ENCODE results near the gene TGM2.

Gene TGM2

GRCh38 chr20:38177201-38177600, 12.1 kb upstream of the TGM2 start:
- H3K4me2 ChIP-seq (ENCODE audit: low read length) = no peak overlapping the region
- no peak overlapping the region for H3K4me3 ChIP-seq (ENCODE audit: low read length)
- H4K5ac ChIP-seq (ENCODE audit: low read length) = no peak overlapping the region
- H3K56ac ChIP-seq (ENCODE audit: low read length) = no peak overlapping the region
- no peak for DNase-seq
- H4K8ac ChIP-seq (ENCODE audit: low read depth, low read length) = no peak overlapping the region
- no peak overlapping the region for H2BK120ac ChIP-seq (ENCODE audit: low read depth, low read length)
- H3K23ac ChIP-seq (ENCODE audit: low read length) = no peak overlapping the region
- no peaks in the 10 kb centered on the region for H3K79me2 ChIP-seq (ENCODE audit: control insufficient read depth, insufficient read depth, low read length)
- no peak overlapping the region for H3K9ac ChIP-seq (ENCODE audit: low read length)
- H3K18ac ChIP-seq (ENCODE audit: low read length) = no peak overlapping the region
- H3K36me3 ChIP-seq (ENCODE audit: control insufficient read depth, insufficient read depth, low read length) = no peaks in the 10 kb centered on the region
- H3K79me1 ChIP-seq (ENCODE audit: low read length) = no peaks in the 10 kb centered on the region
- WGBS (ENCODE audit: extremely low coverage, insufficient coverage, low lambda C conversion rate) = no CpG with 5 or more reads among the region's 9 CpGs
- H3K27ac ChIP-seq (ENCODE audit: low read depth, low read length) = no peak overlapping the region
- no peak overlapping the region for H2AK5ac ChIP-seq (ENCODE audit: low read length)
- no peaks in the 10 kb centered on the region for H3K4me1 ChIP-seq (ENCODE audit: control insufficient read depth, low read depth, low read length)
- H2BK5ac ChIP-seq (ENCODE audit: low read length) = no peak overlapping the region
- no peak overlapping the region for H3K4ac ChIP-seq (ENCODE audit: low read depth, low read length)
- H2BK15ac ChIP-seq (replicated peaks; ENCODE audit: low read depth) = no peak overlapping the region
- no peaks in the 10 kb centered on the region for H3K27me3 ChIP-seq (ENCODE audit: insufficient read depth, low read length, poor library complexity)

GRCh38 chr20:38175304-38176180, 10.5 kb upstream of the TGM2 start:
- Histone ChIP-seq H3K4me2 (ENCODE audit: low read length) (no peak overlapping the region), H3K4me1 (ENCODE audit: control insufficient read depth, low read depth, low read length) (no peaks in the 10 kb centered on the region), H3K18ac (ENCODE audit: low read length) (no peak overlapping the region), H3K27ac (ENCODE audit: low read depth, low read length) (no peak overlapping the region), H2AK5ac (ENCODE audit: low read length) (no peak overlapping the region), H3K4me3 (ENCODE audit: low read length) (no peak overlapping the region), H2BK15ac (replicated peaks; ENCODE audit: low read depth) (no peak overlapping the region), H3K79me2 (ENCODE audit: control insufficient read depth, insufficient read depth, low read length) (no peaks in the 10 kb centered on the region), H3K9ac (ENCODE audit: low read length) (no peak overlapping the region), H3K27me3 (ENCODE audit: insufficient read depth, low read length, poor library complexity) (no peaks in the 10 kb centered on the region), H2BK120ac (ENCODE audit: low read depth, low read length) (no peak overlapping the region), H4K8ac (ENCODE audit: low read depth, low read length) (no peak overlapping the region), H4K5ac (ENCODE audit: low read length) (no peak overlapping the region), H3K56ac (ENCODE audit: low read length) (no peak overlapping the region), H3K36me3 (ENCODE audit: control insufficient read depth, insufficient read depth, low read length) (no peaks in the 10 kb centered on the region), H3K79me1 (ENCODE audit: low read length) (no peaks in the 10 kb centered on the region), H3K23ac (ENCODE audit: low read length) (no peak overlapping the region), H3K4ac (ENCODE audit: low read depth, low read length) (no peak overlapping the region), H2BK5ac (ENCODE audit: low read length) (no peak overlapping the region)
- DNase-seq = peak; percentile 30
- no CpG with 5 or more reads among the region's 16 CpGs for WGBS (ENCODE audit: extremely low coverage, insufficient coverage, low lambda C conversion rate)

- Histone ChIP-seq H3K79me2 (ENCODE audit: control insufficient read depth, insufficient read depth, low read length) (no peaks in the 10 kb centered on the region), H3K27me3 (ENCODE audit: insufficient read depth, low read length, poor library complexity) (no peaks in the 10 kb centered on the region), H3K4me1 (ENCODE audit: control insufficient read depth, low read depth, low read length) (no peaks in the 10 kb centered on the region), H3K23ac (ENCODE audit: low read length) (no peak overlapping the region), H2AK5ac (ENCODE audit: low read length) (no peak overlapping the region), H3K36me3 (ENCODE audit: control insufficient read depth, insufficient read depth, low read length) (no peaks in the 10 kb centered on the region), H2BK15ac (replicated peaks; ENCODE audit: low read depth) (no peak overlapping the region), H2BK5ac (ENCODE audit: low read length) (no peak overlapping the region), H4K8ac (ENCODE audit: low read depth, low read length) (no peak overlapping the region), H3K18ac (ENCODE audit: low read length) (no peak overlapping the region), H3K4me3 (ENCODE audit: low read length) (no peak overlapping the region), H3K27ac (ENCODE audit: low read depth, low read length) (no peak overlapping the region), H3K4me2 (ENCODE audit: low read length) (no peak overlapping the region), H3K9ac (ENCODE audit: low read length) (no peak overlapping the region), H4K5ac (ENCODE audit: low read length) (no peak overlapping the region), H3K4ac (ENCODE audit: low read depth, low read length) (no peak overlapping the region), H3K79me1 (ENCODE audit: low read length) (no peaks in the 10 kb centered on the region), H3K56ac (ENCODE audit: low read length) (no peak overlapping the region), H2BK120ac (ENCODE audit: low read depth, low read length) (no peak overlapping the region)
- no CpG with 5 or more reads among the region's 14 CpGs for WGBS (ENCODE audit: extremely low coverage, insufficient coverage, low lambda C conversion rate)
- DNase-seq = no peak
These were observed 8.4 kb upstream of the TGM2 start for GRCh38 chr20:38173237-38174156.

- no peak for DNase-seq
- Histone ChIP-seq H3K36me3 (ENCODE audit: control insufficient read depth, insufficient read depth, low read length) (no peaks in the 10 kb centered on the region), H3K79me2 (ENCODE audit: control insufficient read depth, insufficient read depth, low read length) (no peaks in the 10 kb centered on the region), H3K27me3 (ENCODE audit: insufficient read depth, low read length, poor library complexity) (no peaks in the 10 kb centered on the region), H3K4me2 (ENCODE audit: low read length) (no peak overlapping the region), H3K27ac (ENCODE audit: low read depth, low read length) (no peak overlapping the region), H3K18ac (ENCODE audit: low read length) (no peak overlapping the region), H3K56ac (ENCODE audit: low read length) (no peak overlapping the region), H4K8ac (ENCODE audit: low read depth, low read length) (no peak overlapping the region), H2BK120ac (ENCODE audit: low read depth, low read length) (no peak overlapping the region), H3K4me3 (ENCODE audit: low read length) (no peak overlapping the region), H2AK5ac (ENCODE audit: low read length) (no peak overlapping the region), H3K4me1 (ENCODE audit: control insufficient read depth, low read depth, low read length) (no peaks in the 10 kb centered on the region), H4K5ac (ENCODE audit: low read length) (no peak overlapping the region), H3K4ac (ENCODE audit: low read depth, low read length) (no peak overlapping the region), H3K79me1 (ENCODE audit: low read length) (no peaks in the 10 kb centered on the region), H3K23ac (ENCODE audit: low read length) (no peak overlapping the region), H2BK15ac (replicated peaks; ENCODE audit: low read depth) (no peak overlapping the region), H2BK5ac (ENCODE audit: low read length) (no peak overlapping the region), H3K9ac (ENCODE audit: low read length) (no peak overlapping the region)
- no CpG with 5 or more reads among the region's 4 CpGs for WGBS (ENCODE audit: extremely low coverage, insufficient coverage, low lambda C conversion rate)
These were observed 7.3 kb upstream of the TGM2 start for GRCh38 chr20:38172408-38172807.

GRCh38 chr20:38171675-38172043, 6.6 kb upstream of the TGM2 start:
- Histone ChIP-seq H3K23ac (ENCODE audit: low read length) (no peak overlapping the region), H4K8ac (ENCODE audit: low read depth, low read length) (no peak overlapping the region), H2BK120ac (ENCODE audit: low read depth, low read length) (no peak overlapping the region), H3K18ac (ENCODE audit: low read length) (no peak overlapping the region), H3K4ac (ENCODE audit: low read depth, low read length) (no peak overlapping the region), H3K4me1 (ENCODE audit: control insufficient read depth, low read depth, low read length) (no peaks in the 10 kb centered on the region), H3K79me2 (ENCODE audit: control insufficient read depth, insufficient read depth, low read length) (no peaks in the 10 kb centered on the region), H3K9ac (ENCODE audit: low read length) (no peak overlapping the region), H3K27me3 (ENCODE audit: insufficient read depth, low read length, poor library complexity) (no peaks in the 10 kb centered on the region), H2BK15ac (replicated peaks; ENCODE audit: low read depth) (no peak overlapping the region), H4K5ac (ENCODE audit: low read length) (no peak overlapping the region), H3K79me1 (ENCODE audit: low read length) (no peaks in the 10 kb centered on the region), H3K4me3 (ENCODE audit: low read length) (no peak overlapping the region), H3K36me3 (ENCODE audit: control insufficient read depth, insufficient read depth, low read length) (no peaks in the 10 kb centered on the region), H3K27ac (ENCODE audit: low read depth, low read length) (no peak overlapping the region), H2BK5ac (ENCODE audit: low read length) (no peak overlapping the region), H3K56ac (ENCODE audit: low read length) (no peak overlapping the region), H3K4me2 (ENCODE audit: low read length) (no peak overlapping the region), H2AK5ac (ENCODE audit: low read length) (no peak overlapping the region)
- no peak for DNase-seq
- WGBS (ENCODE audit: extremely low coverage, insufficient coverage, low lambda C conversion rate) = no CpG with 5 or more reads among the region's 4 CpGs

Data from mesendoderm (in vitro differentiated cells).